GF-D8 (cell line): Measurements from ENCODE around the gene CBY2.
"Not testable (repeated sequence)": the region's sequence is repeated elsewhere in the genome, so short reads cannot be mapped to it uniquely, and the experiment has no call there.

ENCODE experiments used
- DNase-seq: peaks from one replicate; lab custom pipeline; 2025; lab: John Stamatoyannopoulos, UW

The CBY2 gene

DNA sequence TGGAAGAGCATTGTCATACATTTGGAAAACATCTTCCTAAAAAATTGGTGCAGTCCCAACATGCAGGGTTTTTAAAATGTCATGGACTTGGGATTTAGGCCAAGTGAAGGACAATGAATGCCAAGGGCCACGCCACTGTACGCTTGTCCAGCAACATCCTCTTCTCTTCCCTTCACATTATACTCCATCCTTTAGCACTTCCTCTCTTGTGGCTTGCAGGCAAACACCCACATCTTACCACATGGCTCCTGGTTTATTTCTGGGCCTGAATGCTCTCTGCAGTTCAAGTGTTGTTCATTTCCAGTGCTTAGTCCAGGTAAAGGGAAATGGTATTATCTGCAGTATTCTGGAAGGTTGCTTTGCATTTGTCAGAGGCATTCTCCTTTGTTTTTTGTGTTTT, 45.0 kb downstream of the CBY2 start:
- no peak for DNase-seq

DNA sequence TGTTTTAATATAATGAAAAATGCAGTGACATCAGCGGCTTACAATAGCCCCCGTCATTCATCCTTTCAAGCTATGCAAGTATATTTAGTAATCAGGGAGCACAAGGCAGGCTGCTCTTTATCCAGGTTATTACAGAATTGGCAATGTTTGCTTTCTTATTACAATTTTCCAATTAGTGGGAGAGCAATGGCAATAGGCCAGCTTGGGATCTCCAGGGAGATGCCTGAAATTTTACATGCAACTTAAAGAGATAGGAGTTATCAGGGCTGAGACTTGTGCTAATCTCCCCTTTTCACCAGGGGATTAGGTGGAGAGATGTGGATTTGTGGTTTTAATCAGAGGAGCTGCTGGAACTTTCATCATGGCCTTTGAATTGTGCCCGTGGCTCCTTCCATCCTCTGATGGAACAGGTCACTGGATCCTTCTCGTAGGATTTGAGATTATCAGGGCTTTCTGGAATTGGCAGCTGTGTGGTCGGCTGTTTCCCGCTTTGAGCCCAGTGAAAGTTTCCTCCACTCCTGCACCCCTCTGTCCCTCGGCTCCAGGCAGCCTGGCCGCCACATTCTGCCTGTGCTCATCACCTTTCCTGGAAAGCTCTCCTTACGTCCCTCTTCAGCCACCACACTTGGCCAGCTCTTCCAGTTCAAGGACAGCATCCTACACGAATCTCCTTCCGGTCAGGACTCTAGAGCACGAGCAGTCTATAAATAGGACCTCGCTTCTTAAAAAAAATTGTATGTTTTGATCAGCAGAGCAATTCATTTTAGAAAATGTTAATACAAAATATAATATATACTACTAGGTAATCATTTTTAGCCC, 47.0 kb downstream of the CBY2 start:
- DNase-seq: no peak

DNA sequence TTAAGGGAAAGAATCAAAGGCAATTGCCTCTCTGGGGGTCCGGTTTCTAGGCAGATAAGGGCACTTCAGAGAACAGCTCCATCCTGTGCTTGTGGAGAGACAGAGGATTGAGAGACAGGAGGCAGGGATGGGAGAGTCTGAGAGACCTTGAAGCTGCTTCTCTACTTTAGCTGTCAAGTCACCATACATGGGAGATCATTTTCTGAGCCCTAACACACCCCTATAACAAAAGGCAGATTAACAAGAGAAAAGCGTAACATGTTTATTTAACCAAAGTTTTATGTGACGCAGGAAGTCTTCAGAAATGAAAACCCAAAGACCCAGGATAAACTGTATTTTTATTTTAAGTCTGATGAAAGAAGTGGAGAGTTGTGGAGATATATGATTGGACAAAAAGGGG, 48.4 kb downstream of the CBY2 start:
- DNase-seq: no peak

DNA sequence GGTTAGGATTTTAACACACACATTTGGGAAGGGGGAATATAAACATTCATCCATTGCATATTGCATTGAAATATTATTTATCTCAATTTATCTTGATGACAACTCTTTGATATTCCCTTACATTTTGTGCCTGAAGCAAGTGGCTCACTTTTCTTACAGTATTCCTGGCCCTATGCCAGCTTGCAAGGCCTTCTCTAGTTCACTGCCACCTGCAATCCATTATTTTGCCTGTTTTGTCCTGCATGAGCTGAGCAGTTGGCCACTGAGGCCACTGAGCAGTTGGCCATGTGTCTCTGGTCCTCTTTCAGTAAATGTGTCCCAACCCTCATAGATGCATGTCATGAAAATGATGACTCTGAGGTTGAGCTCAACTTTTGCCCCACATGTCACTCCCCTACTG, 49.8 kb downstream of the CBY2 start:
- no peak for DNase-seq

DNA sequence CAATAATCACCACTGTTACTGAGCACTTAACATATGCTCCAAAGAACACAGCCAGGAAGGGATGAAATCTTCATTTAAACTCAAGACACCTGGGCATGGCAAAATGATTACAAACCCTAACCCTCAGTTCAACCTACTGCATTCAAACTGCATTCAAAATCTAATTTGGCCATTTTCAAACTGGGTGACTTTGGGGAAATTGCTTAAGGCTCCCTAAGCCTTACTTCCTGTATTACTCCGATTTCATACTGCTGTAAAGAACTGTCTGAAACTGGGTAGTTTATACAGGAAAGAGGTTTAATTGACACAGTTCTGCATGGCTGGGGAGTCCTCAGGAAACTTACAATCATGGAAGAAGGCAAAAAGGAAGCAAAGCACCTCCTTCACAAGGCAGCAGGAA, 50.4 kb downstream of the CBY2 start:
- peak; percentile 50 for DNase-seq

DNA sequence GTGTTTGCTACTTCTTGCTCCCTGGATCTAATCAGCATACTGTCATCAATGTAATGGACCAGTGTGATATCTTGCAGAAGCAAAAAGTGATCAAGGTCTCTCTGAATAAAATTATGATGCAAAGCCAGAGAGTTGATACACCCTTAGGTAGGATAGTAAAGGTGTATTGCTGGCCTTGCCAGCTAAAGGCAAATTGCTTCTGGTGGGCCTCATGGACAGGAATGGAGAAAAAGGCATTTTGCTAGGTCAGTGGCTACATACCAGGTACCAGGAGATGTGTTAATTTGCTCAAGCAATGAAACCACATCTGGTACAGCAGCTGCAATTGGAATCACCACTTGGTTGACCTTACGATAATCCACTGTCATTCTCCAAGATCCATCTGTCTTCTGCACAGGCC, 54.4 kb downstream of the CBY2 start:
- not testable (repeated sequence) for DNase-seq

DNA sequence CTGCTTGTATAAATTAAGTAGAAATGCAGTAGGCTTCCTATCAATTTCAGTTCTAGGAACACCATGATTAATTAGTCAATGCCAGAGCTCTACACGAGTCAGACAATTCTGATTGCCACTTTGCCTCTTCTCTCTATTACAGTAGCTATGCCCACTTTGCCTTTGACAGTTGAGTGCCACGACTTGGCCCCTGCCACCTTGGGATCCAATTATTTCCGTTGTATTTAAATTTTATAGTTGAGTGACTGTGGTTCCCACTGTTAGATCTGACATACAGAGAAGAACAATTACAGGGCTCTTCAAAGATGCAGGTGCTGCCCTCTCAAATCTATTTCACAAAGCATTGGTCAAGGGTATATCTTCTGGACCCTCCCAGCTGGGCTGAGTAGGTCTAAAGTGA, 55.5 kb downstream of the CBY2 start:
- DNase-seq: not testable (repeated sequence)

DNA sequence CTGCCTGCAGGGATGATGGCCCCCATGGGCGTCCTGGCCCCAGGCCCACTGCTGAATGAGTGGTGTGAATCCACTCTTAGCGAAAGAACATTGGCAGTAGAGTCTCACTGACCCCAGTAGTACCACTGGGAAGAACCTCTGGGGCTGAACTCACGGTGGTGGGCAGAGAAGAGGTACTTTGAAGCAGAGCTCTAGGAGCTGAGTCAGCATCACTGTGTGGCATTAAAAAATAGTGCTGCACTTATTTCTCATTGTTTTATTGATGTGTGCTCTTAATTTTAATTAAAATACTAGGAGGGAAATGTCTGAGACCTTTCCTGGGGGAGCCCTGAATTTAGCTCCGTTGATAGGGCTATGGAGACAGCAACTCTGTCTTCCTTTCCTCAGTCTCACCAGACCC, 61.3 kb downstream of the CBY2 start:
- no peak for DNase-seq
